GM10266 (cell line): ENCODE data around the gene CLPX.
"Not testable (repeated sequence)": the region's sequence is repeated elsewhere in the genome, so short reads cannot be mapped to it uniquely, and the experiment has no call there.

Experiments used
- DNase-seq: peaks from one replicate; pipeline ENCODE4 v3.0.0; 2012; ENCODE audit errors: extremely low spot score
- CTCF ChIP-seq: IDR thresholded peaks from 2 replicates; pipeline ENCODE4 v1.5.1; 2012; ENCODE audit warnings: mild to moderate bottlenecking, low read depth; ENCODE audit not compliant: control insufficient read depth, insufficient read depth; ENCODE audit errors: missing control alignments

CLPX gene

GRCh38 chr15:65184868-65185717 lies at the start of gene CLPX:
TSS of gene CLPX (minus strand) at chr15:65185342. CDS start at chr15:65185153, 189 bp downstream.
- peak; percentile 91 for DNase-seq
- TF ChIP-seq CTCF, result no peak

DNA sequence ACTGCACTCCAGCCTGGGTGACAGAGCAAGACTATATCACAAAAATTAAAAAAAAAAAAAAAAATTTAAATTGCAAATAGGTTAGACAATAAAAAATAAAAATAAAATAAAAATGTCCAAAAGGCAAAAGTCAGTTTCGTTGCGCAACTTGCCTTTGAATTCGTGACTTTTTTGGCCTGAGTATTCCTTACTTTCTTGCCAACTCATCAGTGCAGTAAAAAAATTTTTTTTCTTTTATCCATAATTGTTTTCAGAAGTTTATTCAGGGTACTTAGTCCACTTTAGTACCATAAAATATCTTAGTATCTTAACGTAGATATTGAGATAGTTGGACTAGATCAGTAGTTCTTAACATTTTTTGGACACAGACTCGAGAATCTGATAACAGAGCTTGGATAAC lies 48.6 kb upstream of the CLPX start:
- TF ChIP-seq CTCF, result no peak
- no peak for DNase-seq

GRCh38 chr15:65232520-65232919 lies 47.4 kb upstream of the CLPX start:
- no peak for DNase-seq
- TF ChIP-seq CTCF, result no peak

- DNase-seq, result no peak
- TF ChIP-seq CTCF, result no peak
Measured at GRCh38 chr15:65231306-65231705, 46.2 kb upstream of the CLPX start.

DNA sequence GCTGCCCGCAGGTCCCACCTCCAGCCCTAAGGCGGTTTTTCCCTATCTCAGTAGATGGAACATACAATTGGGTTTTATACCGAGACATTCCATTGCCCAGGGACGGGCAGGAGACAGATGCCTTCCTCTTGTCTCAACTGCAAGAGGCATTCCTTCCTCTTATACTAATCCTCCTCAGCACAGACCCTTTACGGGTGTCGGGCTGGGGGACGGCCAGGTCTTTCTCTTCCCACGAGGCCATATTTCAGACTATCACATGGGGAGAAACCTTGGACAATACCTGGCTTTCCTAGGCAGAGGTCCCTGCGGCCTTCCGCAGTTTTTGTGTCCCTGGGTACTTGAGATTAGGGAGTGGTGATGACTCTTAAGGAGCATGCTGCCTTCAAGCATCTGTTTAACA lies 41.8 kb upstream of the CLPX start:
- DNase-seq, result not testable (repeated sequence)

- no peak for DNase-seq
- TF ChIP-seq CTCF, result no peak
Measured at GRCh38 chr15:65226221-65226620, 41.1 kb upstream of the CLPX start.

DNA sequence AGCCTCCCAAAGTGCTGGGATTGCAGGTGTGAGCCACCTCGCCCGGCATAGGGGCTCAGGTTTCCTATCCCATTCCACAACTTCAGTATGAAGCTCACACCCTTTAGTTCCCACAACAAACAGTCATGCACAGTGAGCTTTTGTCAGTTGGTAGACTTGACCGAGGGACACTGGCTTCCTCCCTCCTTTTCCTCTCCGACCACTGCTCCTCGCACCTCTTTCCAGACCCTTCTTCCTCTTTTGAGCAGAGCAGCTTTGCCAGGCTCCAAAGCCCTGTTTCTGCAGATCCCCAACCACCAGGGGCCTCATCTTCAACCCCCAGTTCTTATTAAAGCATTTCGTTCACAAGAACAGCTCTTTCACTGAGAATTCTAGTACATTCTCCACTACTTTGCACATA lies 38.9 kb upstream of the CLPX start:
- TF ChIP-seq CTCF, result no peak
- DNase-seq, result no peak
